H1 (cell line): ENCODE data around the gene DIP2C. TPM values are rescaled to one million over a fixed set of nuclear protein-coding genes. Genes with fewer than 3 reads are reported as not detected.

ENCODE experiments used
- CTCF ChIA-PET: fragments of 300-600 bp; sonication (Branson Sonifier 250); formaldehyde crosslinking; loops from one replicate; lab custom pipeline; 2021; ENCODE audit not compliant: partially characterized antibody; lab: Charles Lee
- POLR2A ChIA-PET: fragments of 300-600 bp; sonication (Branson Sonifier 250); formaldehyde crosslinking; loops from one replicate; lab custom pipeline; 2021; ENCODE audit warnings: inconsistent platforms; ENCODE audit not compliant: partially characterized antibody; lab: Charles Lee
- DNase-seq, 2 experiments: peaks; one replicate each; pipeline versions ENCODE4 v3.0.0 to v3.0.0-alpha.2; 2010 to 2022; ENCODE audit warnings: low spot score in 2 of 2, low read depth in 1 of 2, mixed read lengths in 1 of 2
- FAIRE-seq: peaks from 2 replicates; lab custom pipeline; 2011; peaks lifted over from hg19 to GRCh38; lab: Jason Lieb, UNC
- H2AFZ ChIP-seq: 2 replicates; pipeline ENCODE4 v1.8.1; 2012; ENCODE audit warnings: low read length, inconsistent platforms
- H2AK5ac ChIP-seq: 2 replicates; pipeline ENCODE4 v1.6.1; 2013; ENCODE audit warnings: low read depth, low read length
- H2BK120ac ChIP-seq: replicated peaks from 2 replicates; pipeline ENCODE3; 2013; ENCODE audit warnings: low read depth, low read length, inconsistent platforms
- H2BK12ac ChIP-seq: 2 replicates; pipeline ENCODE4 v1.6.1; 2013; ENCODE audit warnings: low read depth, low read length
- H2BK15ac ChIP-seq: 2 replicates; pipeline ENCODE4 v1.6.1; 2013; ENCODE audit warnings: low read length
- H2BK20ac ChIP-seq: 2 replicates; pipeline ENCODE4 v1.6.1; 2013; ENCODE audit warnings: low read length
- H2BK5ac ChIP-seq: 2 replicates; pipeline ENCODE4 v1.6.1; 2013; ENCODE audit warnings: low read depth, low read length
- H3K14ac ChIP-seq: 2 replicates; pipeline ENCODE4 v1.6.1; 2013; ENCODE audit warnings: inconsistent platforms; ENCODE audit not compliant: insufficient read length
- H3K18ac ChIP-seq: 2 replicates; pipeline ENCODE4 v1.6.1; 2013; ENCODE audit warnings: low read length; ENCODE audit errors: extremely low read depth
- H3K23ac ChIP-seq: 2 replicates; pipeline ENCODE4 v1.6.1; 2013; ENCODE audit warnings: inconsistent platforms; ENCODE audit not compliant: insufficient read length
- H3K23me2 ChIP-seq: 2 replicates; pipeline ENCODE4 v1.6.1; 2013; ENCODE audit warnings: low read depth, low read length
- H3K27ac ChIP-seq: 2 replicates; pipeline ENCODE4 v1.6.1; 2011; ENCODE audit warnings: low read depth, low read length, inconsistent platforms
- H3K27me3 ChIP-seq, 4 experiments: replicated peaks in 1 of 4; 1 replicate in 1 of 4; 2 replicates in 3 of 4; pipeline versions ENCODE4 v1.6.1 to v1.8.1; 2011 to 2013; ENCODE audit warnings: low read length in 3 of 4, mild to moderate bottlenecking in 3 of 4, inconsistent platforms in 2 of 4, mixed read lengths in 2 of 4, moderate library complexity in 1 of 4; ENCODE audit not compliant: control insufficient read depth in 3 of 4, insufficient read depth in 3 of 4; ENCODE audit errors: extremely low read depth in 1 of 4
- H3K36me3 ChIP-seq, 4 experiments: 2 replicates each; pipeline versions ENCODE4 v1.6.1 to v1.8.1; 2011 to 2013; ENCODE audit warnings: mild to moderate bottlenecking in 4 of 4, low read length in 3 of 4, moderate library complexity in 2 of 4, control low read depth in 1 of 4, inconsistent platforms in 1 of 4; ENCODE audit not compliant: insufficient read depth in 4 of 4, control insufficient read depth in 2 of 4
- H3K4ac ChIP-seq: replicated peaks from 2 replicates; pipeline ENCODE3; 2013; ENCODE audit warnings: low read length, low read depth, mixed read lengths, inconsistent platforms; ENCODE audit not compliant: insufficient read length
- H3K4me1 ChIP-seq, 4 experiments: replicated peaks in 1 of 4; 1 replicate in 1 of 4; 2 replicates in 3 of 4; pipeline versions ENCODE4 v1.6.1 to v1.8.1; 2011 to 2013; ENCODE audit warnings: low read length in 3 of 4, inconsistent platforms in 2 of 4, mixed read lengths in 1 of 4; ENCODE audit not compliant: insufficient read depth in 4 of 4, control insufficient read depth in 3 of 4
- H3K4me2 ChIP-seq, 2 experiments: 2 replicates each; pipeline versions ENCODE4 v1.6.1 to v1.8.1; 2011 to 2013; ENCODE audit warnings: low read depth in 2 of 2, low read length in 2 of 2, control low read depth in 1 of 2, inconsistent platforms in 1 of 2, mild to moderate bottlenecking in 1 of 2; ENCODE audit not compliant: insufficient read depth in 1 of 2
- H3K4me3 ChIP-seq, 4 experiments: fragments of 200-600, 300-600 bp in 1 of 4; sonication (generic), shearing (Covaris generic), sonication (Bioruptor Twin) in 1 of 4; 2 replicates each; pipeline versions ENCODE4 v1.5.1 to v1.8.1; 2011 to 2016; ENCODE audit warnings: low read length in 4 of 4, low read depth in 3 of 4, control low read depth in 2 of 4, inconsistent platforms in 2 of 4, mild to moderate bottlenecking in 2 of 4, mixed read lengths in 1 of 4, moderate library complexity in 1 of 4; ENCODE audit not compliant: insufficient read depth in 2 of 4; ENCODE audit errors: extremely low read depth in 1 of 4
- H3K56ac ChIP-seq: replicated peaks from 2 replicates; pipeline ENCODE3; 2013; ENCODE audit warnings: low read depth, mild to moderate bottlenecking, mixed read lengths, low read length, inconsistent platforms; ENCODE audit not compliant: insufficient read length
- H3K79me1 ChIP-seq: 2 replicates; pipeline ENCODE4 v1.6.1; 2013; ENCODE audit warnings: low read depth, low read length, control low read depth
- H3K79me2 ChIP-seq, 2 experiments: 2 replicates each; pipeline versions ENCODE4 v1.6.1 to v1.8.1; 2012 to 2013; ENCODE audit warnings: low read length in 2 of 2, mild to moderate bottlenecking in 2 of 2, inconsistent platforms in 1 of 2; ENCODE audit not compliant: insufficient read depth in 2 of 2, control insufficient read depth in 1 of 2
- H3K9ac ChIP-seq, 4 experiments: replicated peaks in 1 of 4; 1 replicate in 1 of 4; 2 replicates in 3 of 4; pipeline versions ENCODE4 v1.6.1 to v1.8.1; 2011 to 2013; ENCODE audit warnings: low read depth in 3 of 4, low read length in 3 of 4, control low read depth in 2 of 4, mild to moderate bottlenecking in 2 of 4, moderate library complexity in 2 of 4, inconsistent platforms in 1 of 4; ENCODE audit errors: extremely low read depth in 1 of 4
- H3K9me3 ChIP-seq, 2 experiments: 2 replicates each; pipeline versions ENCODE4 v1.6.1 to v1.8.1; 2012 to 2013; ENCODE audit warnings: mild to moderate bottlenecking in 2 of 2, moderate library complexity in 2 of 2, control low read depth in 1 of 2, inconsistent platforms in 1 of 2, low read depth in 1 of 2, low read length in 1 of 2, mixed read lengths in 1 of 2; ENCODE audit not compliant: insufficient read depth in 2 of 2
- H4K20me1 ChIP-seq, 2 experiments: replicated peaks in 1 of 2; 2 replicates each; pipeline versions ENCODE3 to v1.8.1; 2011 to 2013; ENCODE audit warnings: inconsistent platforms in 2 of 2, low read length in 2 of 2, mild to moderate bottlenecking in 1 of 2; ENCODE audit not compliant: insufficient read depth in 2 of 2, control insufficient read depth in 1 of 2
- H4K5ac ChIP-seq: 2 replicates; pipeline ENCODE4 v1.6.1; 2013; ENCODE audit warnings: low read length, low read depth, mixed read lengths, inconsistent platforms; ENCODE audit not compliant: insufficient read length
- H4K8ac ChIP-seq: 2 replicates; pipeline ENCODE4 v1.8.0; 2013; ENCODE audit warnings: mild to moderate bottlenecking, moderate library complexity, low read length, inconsistent platforms; ENCODE audit not compliant: insufficient read depth; ENCODE audit errors: extremely low read depth
- H4K91ac ChIP-seq: replicated peaks from 2 replicates; pipeline ENCODE3; 2013; ENCODE audit warnings: low read length, mixed read lengths, inconsistent platforms; ENCODE audit not compliant: insufficient read length
- GABPA ChIP-seq: IDR thresholded peaks from 2 replicates; pipeline ENCODE4 v1.6.1; 2011; ENCODE audit warnings: mild to moderate bottlenecking, low read length, moderate library complexity, borderline replicate concordance; ENCODE audit not compliant: insufficient read depth
- PHF8 ChIP-seq: fragments of 200-600 bp; sonication (generic); conservative IDR thresholded peaks from 2 replicates; pipeline ENCODE4 v1.7.1; 2012; ENCODE audit warnings: low read depth, mild to moderate bottlenecking, inconsistent platforms, low read length, moderate library complexity
- POU5F1 ChIP-seq: IDR thresholded peaks from 2 replicates; pipeline ENCODE4 v1.6.1; 2011; ENCODE audit warnings: low read depth, mild to moderate bottlenecking, low read length, moderate library complexity
- RBBP5 ChIP-seq: IDR thresholded peaks from 2 replicates; pipeline ENCODE4 v1.7.1; 2012; ENCODE audit warnings: low read depth, mild to moderate bottlenecking, inconsistent platforms, low read length, moderate library complexity, borderline replicate concordance
- SUZ12 ChIP-seq: fragments of 200-600 bp; sonication (generic); IDR thresholded peaks from 2 replicates; pipeline ENCODE4 v1.6.1; 2012; ENCODE audit warnings: mild to moderate bottlenecking, inconsistent platforms, low read length, moderate library complexity, mixed read lengths
- ZNF274 ChIP-seq: IDR thresholded peaks from 2 replicates; pipeline ENCODE4 v1.7.0; 2012; ENCODE audit warnings: low read length, borderline replicate concordance; ENCODE audit errors: extremely low read depth
- WGBS, 2 experiments: shearing (Covaris generic) in 1 of 2; methylation state at CpG; one replicate each; pipeline versions ENCODE4 v1.1.6 to v1.1.7; 2013 to 2015; ENCODE audit warnings: low lambda C conversion rate in 2 of 2, mixed read lengths in 2 of 2, inconsistent platforms in 1 of 2, low coverage in 1 of 2, missing lambda C conversion rate in 1 of 2; ENCODE audit not compliant: insufficient replicate concordance in 2 of 2, insufficient coverage in 1 of 2, insufficient read length in 1 of 2; ENCODE audit errors: extremely low coverage in 1 of 2, missing lambda C conversion rate in 1 of 2; 5-methylcytosine and 5-hydroxymethylcytosine counted together
- polyA plus RNA-seq, 7 experiments: library from polyadenylated mRNA; depleted of rRNA in 3 of 7; stranded (reverse) in 5 of 7; unstranded in 2 of 7; fragments of >200 nt in 5 of 7; fragments of 200-250 nt in 2 of 7; gene quantifications; 1 replicate in 5 of 7; 2 replicates in 1 of 7; 4 replicates in 1 of 7; pipeline versions ENCODE4 v1.2.1 to v1.2.3, GENCODE V29; 2011 to 2013; ENCODE audit warnings: missing spikeins in 2 of 7, mixed read lengths in 2 of 7
- total RNA-seq: library from RNA; stranded (reverse); fragmentation: NEBNext Ultra II Directional; extraction: Animal tissue kit (Norgen Biotek cat#: 25700); gene quantifications from 2 replicates; pipeline ENCODE4 v1.2.1, GENCODE V29; 2021

Gene DIP2C
- total and polyA plus RNA-seq, 2 of the 8 experiments (the other 6 are each of a cell fraction or from before 2014, with no cell fraction given): 3.8 to 9.3 TPM

DNA sequence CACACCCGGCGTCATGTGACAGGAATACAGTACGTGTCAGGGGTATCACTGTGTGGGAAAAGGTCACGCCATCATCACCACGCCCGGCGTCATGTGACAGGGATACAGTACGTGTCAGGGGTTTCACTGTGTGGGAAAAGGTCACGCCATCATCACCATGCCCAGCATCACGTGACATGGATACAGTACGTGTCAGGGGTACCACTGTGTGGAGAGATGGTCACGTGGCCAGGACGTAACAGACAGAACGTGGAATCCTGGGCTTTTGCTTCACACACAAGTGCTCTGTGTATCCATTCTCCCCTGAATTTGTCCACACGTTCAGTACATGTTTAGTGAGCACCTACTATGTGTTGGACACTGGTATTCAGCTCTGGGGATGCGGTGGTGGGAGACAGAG is 34.5 kb upstream of the DIP2C start:
- no peak for FAIRE-seq
- H3K4ac ChIP-seq: no peak overlapping the region
- no peak overlapping the region for H2BK120ac ChIP-seq
- no peak overlapping the region for H3K4me3 ChIP-seq
- no peak overlapping the region; the same call in 1 of the 2 replicates for H2AK5ac ChIP-seq
- H4K20me1 ChIP-seq: peaks cover 0 to 2% of the 10 kb centered on the region in 2 experiments
- no peak overlapping the region for H4K8ac ChIP-seq
- H3K56ac ChIP-seq: no peak overlapping the region
- POLR2A ChIA-PET: no interaction called here
- H3K18ac ChIP-seq: no peak overlapping the region
- no peak overlapping the region for H2BK5ac ChIP-seq
- no peak overlapping the region for H2AFZ ChIP-seq
- peaks cover 0 to 4% (median 0%) of the 10 kb centered on the region in 4 experiments; a peak in 2 of 7 replicates for H3K4me1 ChIP-seq
- H3K23ac ChIP-seq: no peak overlapping the region
- WGBS, 2 experiments: 94% methylated on average over 16 of the region's 16 CpGs; no CpG with 5 or more reads in 1 of the 2 experiments
- no peaks in the 10 kb centered on the region for H3K27me3 ChIP-seq
- no peak overlapping the region for H4K5ac ChIP-seq
- no peak overlapping the region for H2BK20ac ChIP-seq
- no peak overlapping the region for H3K9ac ChIP-seq
- no peak for DNase-seq
- TF ChIP-seq PHF8: no peak
- TF ChIP-seq SUZ12: no peak
- no peak for TF ChIP-seq ZNF274
- no peak for TF ChIP-seq RBBP5
- TF ChIP-seq GABPA: no peak
- TF ChIP-seq POU5F1: no peak
- no peak overlapping the region for H2BK15ac ChIP-seq
- H3K4me2 ChIP-seq: no peak overlapping the region
- no peaks in the 10 kb centered on the region for H3K23me2 ChIP-seq
- H3K27ac ChIP-seq: no peak overlapping the region
- H3K14ac ChIP-seq: no peak overlapping the region
- H3K79me2 ChIP-seq: no peaks in the 10 kb centered on the region
- no peak overlapping the region for H4K91ac ChIP-seq
- H3K36me3 ChIP-seq: no peaks in the 10 kb centered on the region
- no peaks in the 10 kb centered on the region for H3K9me3 ChIP-seq
- H2BK12ac ChIP-seq: no peak overlapping the region
- CTCF ChIA-PET: no interaction called here
- no peaks in the 10 kb centered on the region for H3K79me1 ChIP-seq
